ENCODE data around the gene RASL11B.

RASL11B gene

GRCh38 chr4:52914051-52914605, 52.0 kb downstream of the RASL11B start:
- Histone ChIP-seq H3K4me3 (ENCODE audit: low read depth, low read length) (no peak overlapping the region), H3K9ac (ENCODE audit: low read depth, low read length) (no peak overlapping the region), H3K27ac (ENCODE audit: low read depth, low read length) (no peak overlapping the region), H3K27me3 (ENCODE audit: control insufficient read depth, insufficient read depth, low read length) (no peaks in the 10 kb centered on the region), H3K36me3 (ENCODE audit: control insufficient read depth, insufficient read depth, low read length) (no peaks in the 10 kb centered on the region), H3K4me1 (ENCODE audit: control insufficient read depth, insufficient read depth, low read length) (peaks cover 11% of the 10 kb centered on the region), H3K9me3 (ENCODE audit: control insufficient read depth, insufficient read depth, low read length) (no peaks in the 10 kb centered on the region)

DNA sequence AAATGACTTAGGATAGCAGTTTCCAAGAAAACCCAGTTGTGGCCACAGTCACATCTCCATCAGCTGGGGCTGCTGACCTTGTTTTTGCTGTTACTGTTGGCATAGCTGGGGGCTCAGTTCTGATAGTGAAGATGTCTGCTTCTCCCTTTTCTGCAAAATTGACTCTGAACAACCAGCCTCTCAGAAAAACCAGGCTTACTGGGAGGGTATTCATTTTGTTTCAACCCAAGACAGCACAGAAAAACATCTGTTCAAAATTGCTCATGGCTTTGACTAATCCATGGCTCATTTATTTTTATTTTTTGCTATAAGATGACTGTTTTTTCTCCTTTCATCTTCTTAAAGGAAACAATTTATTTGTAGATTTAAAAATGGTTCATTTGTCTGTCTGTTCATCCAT, 53.1 kb downstream of the RASL11B start:
- H3K9me3 ChIP-seq (ENCODE audit: control insufficient read depth, insufficient read depth, low read length) = no peaks in the 10 kb centered on the region
- H3K27ac ChIP-seq (ENCODE audit: low read depth, low read length) = no peak overlapping the region

DNA sequence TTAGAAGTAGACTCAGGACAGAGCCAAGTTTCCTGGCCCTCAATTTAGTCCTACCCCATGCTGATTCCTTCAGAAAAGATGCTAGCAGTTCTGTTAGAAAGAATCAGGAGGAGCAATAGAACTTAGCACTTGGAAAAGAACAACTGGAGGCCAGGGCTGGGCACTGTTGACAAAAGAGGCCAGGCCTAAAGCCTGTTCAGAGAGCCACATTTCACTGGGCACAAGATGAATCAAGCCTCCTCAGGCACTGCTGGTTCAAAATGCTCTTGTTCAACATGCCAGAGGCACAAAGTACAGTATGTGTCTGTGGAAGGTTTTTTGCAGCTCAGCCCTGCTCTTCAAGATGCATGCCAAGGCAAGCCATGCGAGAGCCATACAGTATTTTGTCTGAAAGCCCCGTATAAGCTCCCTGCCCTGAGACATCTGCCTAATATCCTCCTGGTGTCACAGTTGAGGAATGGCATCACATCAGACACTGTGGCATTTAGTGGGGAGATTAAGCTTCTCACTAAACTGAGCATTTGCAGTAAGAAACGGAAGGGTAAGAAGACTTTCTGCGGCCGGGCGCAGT, 53.7 kb downstream of the RASL11B start:
- Histone ChIP-seq H3K4me3 (ENCODE audit: low read depth, low read length) (no peak overlapping the region), H3K4me1 (ENCODE audit: control insufficient read depth, insufficient read depth, low read length) (peaks cover 4% of the 10 kb centered on the region; the same call in 1 of the 2 replicates), H3K27me3 (ENCODE audit: control insufficient read depth, insufficient read depth, low read length) (no peaks in the 10 kb centered on the region), H3K9me3 (ENCODE audit: control insufficient read depth, insufficient read depth, low read length) (no peaks in the 10 kb centered on the region), H3K9ac (ENCODE audit: low read depth, low read length) (no peak overlapping the region), H3K27ac (ENCODE audit: low read depth, low read length) (no peak overlapping the region), H3K36me3 (ENCODE audit: control insufficient read depth, insufficient read depth, low read length) (no peaks in the 10 kb centered on the region)

More for the DNA sequence above, 53.1 kb downstream of the RASL11B start:
- Histone ChIP-seq H3K4me1 (ENCODE audit: control insufficient read depth, insufficient read depth, low read length) (peaks cover 4% of the 10 kb centered on the region; the same call in 1 of the 2 replicates), H3K27me3 (ENCODE audit: control insufficient read depth, insufficient read depth, low read length) (no peaks in the 10 kb centered on the region), H3K4me3 (ENCODE audit: low read depth, low read length) (no peak overlapping the region), H3K9ac (ENCODE audit: low read depth, low read length) (no peak overlapping the region), H3K36me3 (ENCODE audit: control insufficient read depth, insufficient read depth, low read length) (no peaks in the 10 kb centered on the region)

Measured in HUES48 (cell line).